GM19455 (cell line): ENCODE measurements around the gene POU2AF3.
"Not testable (repeated sequence)": the region's sequence is repeated elsewhere in the genome, so short reads cannot be mapped to it uniquely, and the experiment has no call there.

ENCODE experiments used
- ATAC-seq: cut with Tn5 transposase; IDR thresholded peaks from one replicate; pipeline ENCODE4 v1.9.1; 2021; ENCODE audit not compliant: unreplicated experiment

POU2AF3 gene, protein sequence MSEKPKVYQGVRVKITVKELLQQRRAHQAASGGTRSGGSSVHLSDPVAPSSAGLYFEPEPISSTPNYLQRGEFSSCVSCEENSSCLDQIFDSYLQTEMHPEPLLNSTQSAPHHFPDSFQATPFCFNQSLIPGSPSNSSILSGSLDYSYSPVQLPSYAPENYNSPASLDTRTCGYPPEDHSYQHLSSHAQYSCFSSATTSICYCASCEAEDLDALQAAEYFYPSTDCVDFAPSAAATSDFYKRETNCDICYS

GRCh38 chr11:111298413-111299100 lies at the start of gene POU2AF3:
Gene POU2AF3 (plus strand): TSS chr11:111298546. CDS start chr11:111298582, 36 bp downstream.
- ATAC-seq: no peak

- no peak for ATAC-seq
Observed at GRCh38 chr11:111250936-111251335, 47.4 kb upstream of the POU2AF3 start.

GRCh38 chr11:111253131-111253530 lies 45.2 kb upstream of the POU2AF3 start:
- no peak for ATAC-seq

DNA sequence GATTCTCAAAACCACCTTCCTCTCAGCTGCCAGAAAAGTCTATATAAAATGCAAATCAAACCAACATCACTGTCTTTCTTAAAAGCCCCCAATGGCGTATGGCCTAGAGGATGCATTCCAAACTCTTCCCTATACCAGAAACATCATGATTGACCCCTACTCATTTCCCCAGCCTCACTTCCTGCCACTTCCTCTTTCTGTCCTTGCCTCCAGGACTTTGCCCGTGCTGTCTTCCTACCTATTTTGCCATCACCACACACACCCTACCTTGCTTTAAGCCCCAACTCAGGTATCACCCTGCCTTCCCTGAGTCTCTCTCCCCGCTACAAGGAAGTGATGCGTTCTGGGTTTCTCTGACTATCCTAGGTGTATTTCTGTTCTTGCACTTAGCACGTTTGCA lies 44.7 kb upstream of the POU2AF3 start:
- ATAC-seq: no peak

- no peak for ATAC-seq
Observed at GRCh38 chr11:111258046-111258445, 40.3 kb upstream of the POU2AF3 start.

GRCh38 chr11:111259896-111260295 lies 38.5 kb upstream of the POU2AF3 start:
- ATAC-seq: no peak

GRCh38 chr11:111260811-111261210 lies 37.5 kb upstream of the POU2AF3 start:
- ATAC-seq: no peak

DNA sequence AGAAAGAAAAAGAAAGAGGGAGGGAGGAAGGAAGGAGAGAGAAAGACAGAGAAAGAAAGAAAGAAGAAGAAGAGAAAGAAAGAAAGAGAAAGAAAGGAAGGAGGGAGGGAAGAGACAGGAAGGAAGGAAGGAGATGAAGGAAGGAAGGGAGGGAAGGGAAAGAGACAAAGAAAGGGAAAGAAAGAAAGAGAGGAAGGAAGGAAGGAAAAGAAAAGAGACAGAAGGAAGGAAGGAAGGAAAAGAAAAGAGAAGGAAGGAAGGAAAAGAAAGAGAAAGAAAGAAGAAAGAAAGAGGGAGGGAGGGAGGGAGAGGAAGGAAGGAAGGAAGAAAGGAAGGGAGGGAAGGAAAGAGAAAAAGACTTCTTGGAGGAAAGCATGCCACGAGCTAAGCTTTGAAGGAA lies 33.7 kb upstream of the POU2AF3 start:
- no peak for ATAC-seq

- no peak for ATAC-seq
Observed at GRCh38 chr11:111265421-111265820, 32.9 kb upstream of the POU2AF3 start.

DNA sequence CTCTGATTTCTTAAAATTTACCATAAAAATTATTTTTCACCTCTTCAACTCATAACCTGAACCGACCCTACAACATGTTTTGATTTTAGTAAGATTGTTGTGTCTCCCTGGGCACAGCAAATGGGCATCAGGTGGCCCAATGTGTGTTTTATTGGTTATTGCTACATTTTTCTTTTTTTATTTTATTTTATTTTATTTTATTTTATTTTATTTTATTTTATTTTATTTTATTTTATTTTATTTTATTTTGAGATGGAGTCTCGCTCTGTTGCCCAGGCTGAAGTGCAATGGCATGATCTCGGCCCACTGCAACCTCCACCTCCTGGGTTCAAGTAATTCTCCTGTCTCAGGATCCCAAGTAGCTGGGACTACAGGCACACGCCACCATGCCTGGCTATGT lies 30.0 kb upstream of the POU2AF3 start:
- not testable (repeated sequence) for ATAC-seq

GRCh38 chr11:111269146-111269868 lies 29.0 kb upstream of the POU2AF3 start:
- ATAC-seq: no peak

DNA sequence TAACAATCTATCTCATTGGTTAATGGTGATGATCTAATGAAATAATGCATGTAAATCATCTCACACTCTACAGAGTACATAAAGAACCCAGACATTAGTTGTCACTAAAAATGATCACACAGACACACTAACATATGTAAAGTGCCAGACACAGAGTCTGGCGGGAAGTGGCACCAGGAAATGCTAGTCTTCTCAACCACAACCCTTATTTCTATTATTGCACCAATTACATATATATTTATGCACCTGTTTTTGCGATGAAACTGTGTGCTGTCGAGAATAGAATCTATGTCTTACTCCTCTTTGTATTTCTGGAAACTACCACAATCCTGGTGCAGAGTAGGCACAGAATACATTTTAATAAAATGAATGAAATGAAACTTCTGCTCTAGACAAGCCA lies 25.9 kb upstream of the POU2AF3 start:
- ATAC-seq: no peak

DNA sequence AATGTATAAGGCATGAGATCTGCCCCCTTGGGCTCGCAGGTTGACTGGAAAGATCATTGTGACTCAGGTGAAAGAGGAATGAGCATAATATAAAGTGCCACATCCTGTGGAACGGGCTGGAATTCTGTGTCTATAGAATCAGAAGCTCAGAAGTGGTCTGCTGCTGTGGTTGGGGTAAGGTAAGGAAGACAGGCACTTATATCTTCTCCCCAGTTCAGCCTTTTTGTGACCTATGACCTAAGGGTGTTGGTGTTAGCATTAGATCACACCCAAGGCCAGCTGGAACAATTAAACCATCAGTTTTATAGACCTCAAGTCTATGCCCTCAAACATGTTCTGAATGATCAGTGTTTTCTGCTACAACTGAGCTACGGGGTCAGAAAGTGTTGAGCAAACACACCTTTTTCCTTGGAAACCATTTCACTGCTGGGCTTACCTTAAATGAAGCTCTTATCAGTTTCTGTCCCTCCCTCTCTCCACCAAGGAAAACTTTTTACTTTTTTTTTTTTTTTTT lies 15.7 kb upstream of the POU2AF3 start:
- no peak for ATAC-seq

DNA sequence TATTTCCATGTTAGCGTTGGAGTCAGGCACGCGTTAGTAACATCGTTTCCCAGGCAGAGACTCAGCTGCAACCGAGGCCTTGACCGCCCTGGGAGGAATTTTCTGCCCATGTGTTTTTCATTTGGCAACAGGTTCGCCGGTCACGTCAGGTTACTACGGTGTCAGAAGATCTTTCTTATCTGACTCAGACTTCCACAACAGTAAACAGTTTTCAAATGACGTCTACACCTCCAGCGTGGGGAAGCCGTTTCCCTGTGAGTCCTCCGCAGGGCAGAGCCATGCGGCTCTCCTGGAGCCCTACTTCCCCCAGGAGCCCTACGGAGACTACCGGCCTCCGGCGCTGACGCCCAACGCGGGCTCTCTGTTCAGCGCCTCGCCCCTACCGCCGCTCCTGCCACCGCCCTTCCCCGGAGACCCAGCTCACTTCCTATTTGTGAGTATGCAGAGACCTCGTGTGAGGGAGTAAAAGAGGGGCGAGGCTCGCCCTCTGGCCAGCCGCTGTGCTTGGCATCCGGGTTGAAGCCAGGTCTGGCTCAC lies 14.3 kb upstream of the POU2AF3 start:
- ATAC-seq: no peak

- ATAC-seq: no peak
Observed at GRCh38 chr11:111285189-111286091, 12.9 kb upstream of the POU2AF3 start.

GRCh38 chr11:111291764-111292163 lies 6.6 kb upstream of the POU2AF3 start:
- no peak for ATAC-seq

GRCh38 chr11:111292408-111292807 lies 5.9 kb upstream of the POU2AF3 start:
- ATAC-seq: not testable (repeated sequence)

DNA sequence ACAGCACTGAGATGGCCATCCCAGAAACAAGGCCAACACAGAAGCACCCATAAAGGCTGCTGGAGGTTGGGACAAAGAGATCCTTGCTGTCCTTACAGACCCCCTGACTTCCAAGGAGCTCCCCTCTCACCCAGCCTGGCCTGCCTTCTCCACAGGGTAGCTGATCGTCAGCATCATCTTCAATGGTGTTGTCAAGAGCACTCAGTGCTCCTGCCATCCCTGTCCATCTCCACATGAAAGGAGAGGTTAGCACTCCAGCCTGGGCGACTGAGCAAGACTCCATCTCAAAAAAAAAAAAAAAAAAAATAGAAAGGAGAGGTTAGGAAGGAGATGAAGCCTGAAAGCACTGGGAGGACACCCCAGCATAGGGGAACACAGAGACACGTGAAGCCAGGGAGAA lies 2.1 kb upstream of the POU2AF3 start:
- ATAC-seq: no peak

- no peak for ATAC-seq
Observed at GRCh38 chr11:111297696-111298095, 650 bp upstream of the POU2AF3 start.
